OCI-LY7 (cell line): ENCODE results near the gene TYK2.

Experiments
- CTCF ChIP-seq: fragments of 200-600 bp; sonication (generic); conservative IDR thresholded peaks from 2 replicates; pipeline ENCODE4 v1.5.1; 2014; ENCODE audit warnings: mild to moderate bottlenecking, antibody characterized with exemption, low read length, moderate library complexity, mixed read lengths
- EZH2phosphoT487 ChIP-seq: fragments of 200-600 bp; sonication (generic); IDR thresholded peaks from 2 replicates; pipeline ENCODE4 v1.6.1; 2018; ENCODE audit warnings: low read depth, borderline replicate concordance, mild to moderate bottlenecking, mixed run types, antibody characterized with exemption, low read length, moderate library complexity, mixed read lengths

GRCh38 chr19:10395436-10395835, 15.1 kb upstream of the TYK2 start:
- no peak for TF ChIP-seq CTCF
- TF ChIP-seq EZH2phosphoT487: no peak
